Measurements from ENCODE around the gene COASY. TPM values are rescaled to one million over a fixed set of nuclear protein-coding genes. Genes with fewer than 3 reads are reported as not detected.

The COASY gene
- total RNA-seq, 1 donor, result 13.4 TPM

GRCh38 chr17:42559075-42559474 lies 2.9 kb upstream of the COASY start:
- Histone ChIP-seq H4K20me1 (ENCODE audit: insufficient read depth, low read length) (no peaks in the 10 kb centered on the region), H3K36me3 (ENCODE audit: insufficient read depth, low read length) (peaks cover 6% of the 10 kb centered on the region), H3K4me1 (ENCODE audit: insufficient read depth, low read length) (peaks cover 30% of the 10 kb centered on the region), H3K4me2 (ENCODE audit: insufficient read depth, low read length) (no peak overlapping the region), H2AFZ (ENCODE audit: low read length) (no peak overlapping the region), H3K79me2 (ENCODE audit: insufficient read depth, low read length) (peaks cover 36% of the 10 kb centered on the region), H3K27me3 (ENCODE audit: insufficient read depth, low read length) (no peaks in the 10 kb centered on the region), H3K9me3 (ENCODE audit: low read depth, low read length) (no peaks in the 10 kb centered on the region), H3K27ac (ENCODE audit: low read depth, low read length) (no peak overlapping the region), H3K4me3 (ENCODE audit: insufficient read depth, low read length) (no peak overlapping the region)
- DNase-seq (ENCODE audit: insufficient read length, low spot score, missing footprints), result no peak
- no peak for TF ChIP-seq CTCF (IDR thresholded peaks at IDR 0.05; ENCODE audit: extremely low read depth, low read depth, low read length)

DNA sequence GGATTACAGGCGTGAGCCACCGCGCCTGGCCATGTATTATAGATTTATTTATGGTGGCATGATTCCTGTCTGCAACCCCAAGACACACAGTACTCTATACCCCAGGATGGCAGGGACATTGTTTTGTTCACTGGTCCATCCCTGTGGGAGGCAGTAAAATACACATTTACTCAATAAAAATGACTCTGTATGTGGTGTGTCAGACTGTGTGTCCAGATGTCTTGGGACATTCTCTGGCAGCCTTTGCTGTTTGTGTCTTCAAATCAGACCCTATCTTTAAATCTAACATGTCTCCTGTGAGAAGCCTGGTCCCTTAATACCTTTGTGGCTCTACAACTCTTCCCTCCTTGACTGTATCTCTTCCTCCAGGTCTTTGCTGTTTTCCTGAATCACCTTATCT lies 1.7 kb upstream of the COASY start:
- peak; percentile 69 for DNase-seq (ENCODE audit: insufficient read length, low spot score, missing footprints)

DNA sequence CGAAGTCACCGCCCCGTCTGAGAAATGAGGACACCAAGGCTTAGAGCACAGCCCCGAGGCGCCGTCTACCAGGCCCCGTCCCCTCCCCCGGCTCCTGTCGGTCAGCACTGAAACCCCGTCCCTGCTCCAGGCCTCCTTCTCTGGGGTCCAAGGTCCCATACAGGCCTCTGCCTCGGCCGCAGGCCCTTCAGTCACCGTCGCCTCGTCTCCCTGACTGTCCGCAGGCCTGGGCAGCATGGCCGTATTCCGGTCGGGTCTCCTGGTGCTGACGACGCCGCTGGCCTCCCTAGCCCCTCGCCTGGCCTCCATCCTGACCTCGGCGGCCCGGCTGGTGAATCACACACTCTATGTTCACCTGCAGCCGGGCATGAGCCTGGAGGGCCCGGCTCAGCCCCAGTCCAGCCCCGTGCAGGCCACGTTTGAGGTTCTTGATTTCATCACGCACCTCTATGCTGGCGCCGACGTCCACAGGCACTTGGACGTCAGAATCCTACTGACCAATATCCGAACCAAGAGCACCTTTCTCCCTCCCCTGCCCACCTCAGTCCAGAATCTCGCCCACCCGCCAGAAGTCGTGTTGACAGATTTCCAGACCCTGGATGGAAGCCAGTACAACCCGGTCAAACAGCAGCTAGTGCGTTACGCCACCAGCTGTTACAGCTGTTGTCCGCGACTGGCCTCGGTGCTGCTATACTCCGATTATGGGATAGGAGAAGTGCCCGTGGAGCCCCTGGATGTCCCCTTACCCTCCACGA lies 617 bp downstream of the COASY start:
- Histone ChIP-seq H3K4me2 (ENCODE audit: insufficient read depth, low read length) (peak overlapping the region; percentile 88), H4K20me1 (ENCODE audit: insufficient read depth, low read length) (no peaks in the 10 kb centered on the region), H3K4me1 (ENCODE audit: insufficient read depth, low read length) (peaks cover 29% of the 10 kb centered on the region), H3K79me2 (ENCODE audit: insufficient read depth, low read length) (peaks cover 50% of the 10 kb centered on the region), H2AFZ (ENCODE audit: low read length) (peak overlapping the region; percentile 79), H3K9me3 (ENCODE audit: low read depth, low read length) (no peaks in the 10 kb centered on the region), H3K27me3 (ENCODE audit: insufficient read depth, low read length) (no peaks in the 10 kb centered on the region), H3K4me3 (ENCODE audit: insufficient read depth, low read length) (peak overlapping the region; percentile 93), H3K36me3 (ENCODE audit: insufficient read depth, low read length) (peaks cover 31% of the 10 kb centered on the region), H3K27ac (ENCODE audit: low read depth, low read length) (peak overlapping the region; percentile 90)
- DNase-seq (ENCODE audit: insufficient read length, low spot score, missing footprints), result peak; percentile 93
- no peak for TF ChIP-seq CTCF (IDR thresholded peaks at IDR 0.05; ENCODE audit: extremely low read depth, low read depth, low read length)

More for the DNA sequence above, 1.7 kb upstream of the COASY start:
- Histone ChIP-seq H2AFZ (ENCODE audit: low read length) (no peak overlapping the region), H3K9me3 (ENCODE audit: low read depth, low read length) (no peaks in the 10 kb centered on the region), H3K27me3 (ENCODE audit: insufficient read depth, low read length) (no peaks in the 10 kb centered on the region), H3K79me2 (ENCODE audit: insufficient read depth, low read length) (peaks cover 38% of the 10 kb centered on the region), H3K4me2 (ENCODE audit: insufficient read depth, low read length) (no peak overlapping the region), H3K36me3 (ENCODE audit: insufficient read depth, low read length) (peaks cover 18% of the 10 kb centered on the region), H3K27ac (ENCODE audit: low read depth, low read length) (no peak overlapping the region), H3K4me3 (ENCODE audit: insufficient read depth, low read length) (no peak overlapping the region), H3K4me1 (ENCODE audit: insufficient read depth, low read length) (peaks cover 26% of the 10 kb centered on the region), H4K20me1 (ENCODE audit: insufficient read depth, low read length) (no peaks in the 10 kb centered on the region)
- no peak for TF ChIP-seq CTCF (IDR thresholded peaks at IDR 0.05; ENCODE audit: extremely low read depth, low read depth, low read length)

DNA sequence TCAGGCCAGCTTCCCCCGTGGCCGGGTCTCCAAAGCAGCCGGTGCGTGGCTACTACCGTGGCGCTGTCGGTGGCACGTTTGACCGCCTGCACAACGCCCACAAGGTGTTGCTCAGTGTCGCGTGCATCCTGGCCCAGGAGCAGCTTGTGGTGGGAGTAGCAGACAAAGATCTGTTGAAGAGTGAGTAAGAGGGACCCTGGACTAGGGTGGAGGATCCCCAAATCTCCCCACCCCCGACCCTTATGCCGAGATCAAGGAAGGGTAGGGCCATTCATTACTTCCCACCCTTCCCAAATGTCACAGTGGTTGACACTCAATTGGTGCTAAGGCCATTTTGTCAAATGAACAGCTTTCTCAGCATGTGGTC lies 1.2 kb downstream of the COASY start:
- TF ChIP-seq CTCF (IDR thresholded peaks at IDR 0.05; ENCODE audit: extremely low read depth, low read depth, low read length), result no peak
- H3K27ac ChIP-seq (ENCODE audit: low read depth, low read length), result peak overlapping the region; percentile 90
- peak overlapping the region; percentile 93 for H3K4me3 ChIP-seq (ENCODE audit: insufficient read depth, low read length)
- H3K4me2 ChIP-seq (ENCODE audit: insufficient read depth, low read length), result peak overlapping the region; percentile 88
- no peak for DNase-seq (ENCODE audit: insufficient read length, low spot score, missing footprints)
- peaks cover 31% of the 10 kb centered on the region for H3K36me3 ChIP-seq (ENCODE audit: insufficient read depth, low read length)
- peaks cover 53% of the 10 kb centered on the region for H3K79me2 ChIP-seq (ENCODE audit: insufficient read depth, low read length)
- no peaks in the 10 kb centered on the region for H4K20me1 ChIP-seq (ENCODE audit: insufficient read depth, low read length)
- no peak overlapping the region for H2AFZ ChIP-seq (ENCODE audit: low read length)
- H3K9me3 ChIP-seq (ENCODE audit: low read depth, low read length), result no peaks in the 10 kb centered on the region
- H3K27me3 ChIP-seq (ENCODE audit: insufficient read depth, low read length), result no peaks in the 10 kb centered on the region
- peaks cover 32% of the 10 kb centered on the region for H3K4me1 ChIP-seq (ENCODE audit: insufficient read depth, low read length)

Data from osteoblast (primary cell).